ENCODE results near the gene CACNA1E.
"Not testable (repeated sequence)": the region's sequence is repeated elsewhere in the genome, so short reads cannot be mapped to it uniquely, and the experiment has no call there.

CACNA1E gene

DNA sequence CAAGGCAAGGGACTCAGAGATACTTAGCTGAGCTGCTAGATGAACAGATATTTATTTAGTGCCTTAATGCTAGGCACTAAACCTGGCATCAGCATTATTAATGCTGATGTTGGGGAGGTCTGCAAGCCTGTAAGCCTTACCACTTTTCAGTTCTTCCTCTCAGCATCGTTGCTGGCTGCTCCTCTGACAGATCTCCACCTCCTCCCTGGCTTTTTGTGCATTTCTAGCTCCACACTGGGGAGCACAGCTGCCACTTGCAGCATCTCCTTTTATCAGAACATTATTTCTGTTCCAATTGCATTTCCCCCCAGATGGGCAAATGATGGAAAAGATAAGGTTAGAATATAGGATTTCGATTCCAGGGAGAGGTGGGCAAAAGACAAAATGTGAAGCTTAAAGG, 34.8 kb downstream of the CACNA1E start:
- no peak for DNase-seq

DNA sequence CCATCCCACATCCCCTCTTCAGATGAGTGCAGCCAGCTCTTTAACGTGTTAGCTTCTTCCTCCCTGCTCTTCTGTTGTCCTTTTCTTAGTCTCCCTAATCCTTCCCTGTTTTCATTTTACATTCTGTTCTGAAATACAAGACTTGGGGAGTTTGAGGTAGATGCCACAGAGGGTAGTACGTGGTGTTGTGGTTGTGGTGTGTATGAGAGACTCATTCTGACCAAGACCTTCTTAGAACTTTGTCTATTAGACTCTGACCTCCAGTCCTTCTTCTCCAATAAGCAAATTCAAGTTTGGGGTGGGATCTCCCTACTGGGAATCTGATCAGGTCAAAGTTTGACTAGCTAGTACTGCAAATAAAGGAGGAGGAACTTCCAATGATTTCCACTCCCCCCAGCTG, 39.5 kb downstream of the CACNA1E start:
- DNase-seq, result no peak

DNA sequence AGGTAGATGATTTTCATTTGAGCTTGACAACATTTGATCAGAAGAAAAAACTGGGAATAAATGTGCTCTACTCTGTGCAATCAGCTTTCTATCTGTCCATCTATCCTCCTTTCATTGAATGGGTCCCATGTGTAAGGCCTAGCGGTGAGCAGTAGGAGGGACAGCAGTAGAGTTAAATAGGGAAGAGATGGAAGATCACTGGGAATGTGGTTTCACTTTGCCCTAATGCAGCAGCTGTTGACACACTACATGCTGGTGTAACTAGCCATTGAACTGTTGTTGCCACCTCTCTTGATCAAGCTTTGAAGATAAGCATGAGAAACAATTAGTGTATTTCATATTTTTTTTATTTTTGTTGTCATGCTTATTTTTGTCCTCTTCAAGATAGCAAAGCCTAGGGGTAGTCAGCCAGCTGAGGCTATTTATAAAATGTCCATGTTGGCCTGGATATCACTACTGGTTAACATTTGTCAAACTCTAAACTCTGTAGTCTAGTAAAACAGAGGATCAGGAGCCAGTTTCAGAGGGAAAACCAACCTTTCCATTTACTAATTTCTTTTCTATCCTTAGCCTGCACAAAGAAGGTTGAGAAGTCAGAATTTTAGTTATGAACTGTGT, 41.9 kb downstream of the CACNA1E start:
- DNase-seq, result no peak

DNA sequence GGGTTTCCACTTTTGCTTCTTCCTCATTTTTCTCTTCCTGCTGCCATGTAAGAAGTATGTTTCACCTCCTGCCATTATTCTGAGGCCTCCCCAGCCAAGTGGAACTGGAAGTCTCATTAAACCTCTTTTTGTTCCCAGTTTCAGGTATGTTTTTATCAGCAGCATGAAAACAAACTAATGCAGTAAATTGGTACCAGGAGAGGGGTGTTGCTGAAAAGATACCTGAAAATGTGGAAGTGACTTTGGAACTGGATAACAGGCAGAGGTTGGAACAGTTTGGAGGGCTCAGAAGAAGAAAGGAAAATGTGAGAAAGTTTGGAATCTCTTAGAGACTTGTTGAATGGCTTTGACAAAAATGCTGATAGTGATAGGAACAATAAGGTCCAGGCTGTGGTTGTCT, 44.9 kb downstream of the CACNA1E start:
- DNase-seq, result not testable (repeated sequence)

GRCh38 chr1:181531441-181531840, 48.1 kb downstream of the CACNA1E start:
- DNase-seq, result no peak

DNA sequence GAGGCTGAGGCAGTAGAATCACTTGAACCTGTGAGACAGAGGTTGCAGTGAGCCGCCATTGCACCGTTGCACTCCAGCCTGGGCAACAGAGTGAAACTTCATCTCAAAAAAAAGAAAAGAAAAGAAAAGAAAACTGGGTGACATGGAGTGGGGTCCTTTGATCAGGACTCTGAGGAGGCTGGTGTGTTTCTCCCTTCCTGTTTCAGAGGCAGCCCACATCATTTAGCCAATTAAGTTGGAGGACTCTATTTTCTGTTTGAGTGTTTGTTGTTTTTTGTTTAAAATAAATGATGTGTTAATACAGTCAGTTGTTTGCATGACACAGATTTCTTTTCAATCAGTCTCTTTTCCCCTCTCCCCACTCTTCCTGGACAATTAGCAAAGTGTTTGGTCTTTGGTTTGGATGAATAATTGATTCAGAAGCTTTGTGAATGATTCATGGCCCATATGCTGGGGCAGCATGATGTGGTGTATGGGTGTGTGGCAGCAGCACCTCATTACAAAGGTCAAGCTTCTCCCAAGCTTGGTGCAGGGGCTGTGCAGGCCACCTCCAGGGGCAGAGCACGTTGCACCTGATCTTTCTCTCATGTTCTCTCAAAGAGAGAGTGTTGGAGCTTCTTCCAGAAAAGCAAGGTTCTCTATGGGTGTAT, 48.8 kb downstream of the CACNA1E start:
- no peak for DNase-seq

GRCh38 chr1:181538836-181539235, 55.5 kb downstream of the CACNA1E start:
- DNase-seq, result no peak

GRCh38 chr1:181541458-181541857, 58.1 kb downstream of the CACNA1E start:
- DNase-seq, result no peak

GRCh38 chr1:181541947-181542346, 58.6 kb downstream of the CACNA1E start:
- no peak for DNase-seq

- peak; percentile 32 to 40 for DNase-seq
Observed at GRCh38 chr1:181542406-181542805, 59.1 kb downstream of the CACNA1E start.

- DNase-seq, result peak; percentile 24 to 34
Observed at GRCh38 chr1:181545395-181545794, 62.1 kb downstream of the CACNA1E start.

DNA sequence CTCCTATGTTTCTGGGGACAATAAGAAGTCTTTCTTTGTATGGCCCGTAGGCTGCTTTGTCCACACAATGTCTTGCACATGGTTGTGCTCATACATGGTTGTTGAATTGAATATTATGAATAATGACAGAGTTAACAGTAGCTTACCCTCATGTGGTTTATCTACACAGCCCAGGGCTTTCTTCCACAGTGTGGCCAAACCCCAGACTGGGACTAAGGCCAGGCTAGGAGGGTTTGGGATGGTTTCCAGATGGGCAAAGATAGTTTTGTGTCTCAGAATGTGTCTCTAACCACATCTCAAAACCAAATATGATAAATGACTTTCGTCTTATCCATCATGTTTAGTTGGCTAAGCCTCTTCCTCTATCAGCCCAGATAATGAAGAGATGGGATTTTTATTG, 65.2 kb downstream of the CACNA1E start:
- DNase-seq, result no peak

- no peak for DNase-seq
Observed at GRCh38 chr1:181551249-181551648, 67.9 kb downstream of the CACNA1E start.

- no peak for DNase-seq
Observed at GRCh38 chr1:181551754-181552153, 68.4 kb downstream of the CACNA1E start.

- no peak for DNase-seq
Observed at GRCh38 chr1:181554465-181554864, 71.1 kb downstream of the CACNA1E start.

DNA sequence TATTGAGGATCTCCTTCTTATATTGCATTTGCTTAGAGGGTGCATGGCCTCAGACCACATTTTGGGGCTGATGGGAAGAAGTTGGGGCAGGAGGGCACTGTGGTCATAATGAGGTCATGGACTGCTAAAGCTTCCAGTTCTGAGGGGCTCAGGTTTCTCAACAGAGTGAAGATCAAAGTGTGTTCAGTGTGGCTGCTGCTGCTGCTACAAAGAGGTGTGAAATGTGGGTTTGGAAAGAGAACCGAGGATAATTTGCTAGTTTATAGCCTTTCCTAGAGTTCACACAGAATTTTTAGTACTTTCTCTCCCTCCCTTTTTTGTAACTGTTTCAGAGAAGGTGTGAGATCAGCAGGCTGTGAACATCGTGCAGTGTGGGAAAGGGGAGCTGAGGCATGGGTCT, 73.3 kb downstream of the CACNA1E start:
- DNase-seq, result no peak

- no peak for DNase-seq
Observed at GRCh38 chr1:181557313-181557712, 74.0 kb downstream of the CACNA1E start.

DNA sequence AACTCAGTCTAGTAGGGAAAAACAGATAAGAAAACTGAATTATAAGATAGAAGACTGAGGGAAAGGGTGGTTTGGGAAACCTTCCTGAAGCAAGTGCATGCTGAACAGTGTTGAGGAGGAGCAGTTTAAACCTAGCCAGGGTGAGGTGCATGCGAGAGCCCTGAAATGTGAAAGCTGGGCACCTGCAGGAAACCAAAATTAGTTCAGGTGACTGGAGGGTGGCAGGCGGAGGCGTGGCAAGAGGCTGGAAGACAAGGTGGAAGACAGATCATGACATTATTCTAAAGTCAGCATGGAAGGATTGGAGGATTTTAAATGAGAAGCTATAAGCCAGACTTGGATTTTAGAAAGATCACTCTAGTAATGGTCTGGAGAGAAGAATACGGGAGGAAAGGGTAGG, 75.1 kb downstream of the CACNA1E start:
- DNase-seq, result no peak

DNA sequence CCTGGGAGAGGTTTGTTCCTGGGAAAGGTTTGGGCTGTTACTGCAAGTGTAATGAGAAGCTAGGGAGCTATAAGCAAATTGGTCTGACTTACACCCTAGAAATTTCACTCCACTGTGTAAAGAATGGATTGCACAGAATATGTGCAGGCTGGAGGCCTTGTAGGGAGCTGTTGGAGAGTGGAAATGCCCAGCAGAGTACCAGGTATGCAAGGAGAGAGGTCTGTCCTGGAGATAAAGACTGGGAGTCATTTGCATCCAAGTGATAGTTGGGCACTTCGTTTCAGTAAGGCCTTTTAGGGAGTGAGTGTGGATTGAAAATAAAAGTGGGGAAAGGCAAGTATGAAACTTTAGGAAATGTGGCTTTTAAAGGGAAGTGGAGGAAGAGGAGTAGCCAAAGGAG, 75.8 kb downstream of the CACNA1E start:
- DNase-seq, result no peak

GRCh38 chr1:181562395-181562794, 79.1 kb downstream of the CACNA1E start:
- no peak for DNase-seq

DNA sequence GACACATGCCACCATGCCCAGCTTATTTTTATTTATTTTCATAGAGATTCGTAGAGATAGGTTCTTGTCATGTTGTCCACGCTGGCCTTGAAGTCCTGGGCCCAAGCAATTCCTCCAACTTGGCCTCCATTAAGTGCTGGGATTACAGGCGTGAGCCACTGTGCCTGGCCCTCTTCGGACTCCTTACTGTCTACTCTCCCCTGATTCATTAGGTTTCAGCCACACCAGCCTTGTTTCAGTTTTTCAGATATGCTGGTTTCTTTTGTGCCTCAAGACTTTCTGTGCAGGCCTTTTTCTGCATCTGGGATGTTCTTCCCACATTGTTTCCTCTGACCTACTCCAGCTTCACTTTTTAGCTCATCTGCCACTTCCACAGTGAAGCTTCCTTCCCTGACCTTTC, 85.4 kb downstream of the CACNA1E start:
- DNase-seq, result no peak

DNA sequence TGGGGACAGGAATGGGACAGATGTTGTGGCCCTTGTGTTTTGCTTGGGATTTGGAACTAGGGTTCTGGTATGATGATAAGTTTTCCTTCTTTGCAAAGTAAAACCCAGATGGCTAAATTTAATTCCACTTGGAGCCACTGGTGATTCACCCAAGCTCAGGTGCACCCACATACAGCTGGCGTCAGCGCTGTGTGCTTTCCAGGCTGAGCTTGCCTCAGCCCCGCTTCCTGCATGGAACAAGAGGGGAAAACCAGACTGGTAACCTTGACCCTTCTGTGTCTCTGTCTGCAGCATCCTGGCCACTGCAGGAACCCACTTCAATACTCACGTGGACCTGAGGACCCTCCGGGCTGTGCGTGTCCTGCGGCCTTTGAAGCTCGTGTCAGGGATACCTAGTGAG, 94.2 kb downstream of the CACNA1E start:
- no peak for DNase-seq

GRCh38 chr1:181583598-181583997, 100.3 kb downstream of the CACNA1E start:
- DNase-seq, result no peak

DNA sequence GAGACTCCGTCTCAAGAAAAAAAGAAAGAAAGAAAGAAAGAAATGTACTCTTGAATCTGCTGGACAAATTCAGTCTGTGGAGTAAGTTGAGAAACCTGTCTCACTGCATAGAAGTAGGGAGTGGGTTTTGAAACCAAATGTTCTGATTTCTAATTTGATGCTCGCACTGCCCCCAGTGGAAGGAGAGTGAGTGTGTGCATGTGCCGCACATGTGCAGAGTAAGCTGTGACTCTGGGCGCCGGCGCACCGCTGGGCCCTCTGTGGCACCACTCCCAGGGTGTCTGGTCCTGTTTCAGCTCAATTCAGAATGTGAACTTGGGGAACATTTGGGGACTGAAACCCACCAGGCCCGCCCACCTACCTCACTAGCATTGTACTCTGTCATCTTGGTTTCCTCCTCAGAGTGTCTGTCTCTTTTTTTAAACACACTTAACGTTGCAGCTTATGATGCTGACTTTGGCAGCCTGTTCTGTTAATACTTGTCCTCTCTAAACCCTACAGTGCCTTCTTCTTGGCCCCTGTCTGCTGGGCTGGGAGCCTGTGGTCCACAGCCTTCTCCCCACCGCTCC, 104.6 kb downstream of the CACNA1E start:
- DNase-seq, result no peak

DNA sequence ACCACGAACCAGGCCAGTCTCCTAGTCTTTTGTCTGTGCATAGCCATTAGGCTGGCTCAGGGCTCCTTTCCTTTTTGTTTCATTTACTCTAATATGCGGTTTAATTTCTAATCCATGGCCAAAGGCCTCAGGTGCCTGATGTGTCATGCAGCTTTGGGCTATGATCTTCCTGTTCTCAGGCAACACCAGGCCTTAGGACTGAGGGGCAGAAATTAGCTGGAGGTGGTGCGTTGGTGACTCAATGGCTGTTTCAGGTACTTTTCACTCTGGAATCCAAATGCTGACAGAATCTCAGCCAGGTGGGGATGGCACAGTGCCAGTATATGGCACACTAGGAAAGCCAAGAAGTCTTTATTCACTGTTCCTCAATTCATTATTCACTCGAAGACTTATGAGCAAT, 105.3 kb downstream of the CACNA1E start:
- no peak for DNase-seq

Measured in Kasumi-1 (cell line).